ENCODE data around the gene KIRREL3.

DNA sequence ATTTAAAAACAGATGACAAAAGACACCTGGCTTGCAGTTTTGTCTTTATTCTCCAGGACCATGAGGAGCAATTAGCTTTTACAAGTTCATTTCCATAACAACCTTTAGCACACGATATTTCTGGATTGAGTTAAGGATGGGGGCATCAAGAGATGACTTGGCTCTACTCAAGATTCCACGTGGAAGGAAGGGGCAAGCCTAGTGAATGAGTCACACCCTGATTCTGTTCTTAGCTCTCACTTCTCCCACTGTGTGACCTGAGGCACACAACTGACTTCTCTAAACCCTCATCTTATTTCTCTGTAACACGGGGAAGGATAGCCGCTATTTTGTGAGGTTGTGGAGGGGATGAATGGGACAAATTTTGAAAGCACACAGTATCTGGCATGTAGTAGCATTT lies 185.5 kb downstream of the KIRREL3 start:
- TF ChIP-seq, protein P1, sequence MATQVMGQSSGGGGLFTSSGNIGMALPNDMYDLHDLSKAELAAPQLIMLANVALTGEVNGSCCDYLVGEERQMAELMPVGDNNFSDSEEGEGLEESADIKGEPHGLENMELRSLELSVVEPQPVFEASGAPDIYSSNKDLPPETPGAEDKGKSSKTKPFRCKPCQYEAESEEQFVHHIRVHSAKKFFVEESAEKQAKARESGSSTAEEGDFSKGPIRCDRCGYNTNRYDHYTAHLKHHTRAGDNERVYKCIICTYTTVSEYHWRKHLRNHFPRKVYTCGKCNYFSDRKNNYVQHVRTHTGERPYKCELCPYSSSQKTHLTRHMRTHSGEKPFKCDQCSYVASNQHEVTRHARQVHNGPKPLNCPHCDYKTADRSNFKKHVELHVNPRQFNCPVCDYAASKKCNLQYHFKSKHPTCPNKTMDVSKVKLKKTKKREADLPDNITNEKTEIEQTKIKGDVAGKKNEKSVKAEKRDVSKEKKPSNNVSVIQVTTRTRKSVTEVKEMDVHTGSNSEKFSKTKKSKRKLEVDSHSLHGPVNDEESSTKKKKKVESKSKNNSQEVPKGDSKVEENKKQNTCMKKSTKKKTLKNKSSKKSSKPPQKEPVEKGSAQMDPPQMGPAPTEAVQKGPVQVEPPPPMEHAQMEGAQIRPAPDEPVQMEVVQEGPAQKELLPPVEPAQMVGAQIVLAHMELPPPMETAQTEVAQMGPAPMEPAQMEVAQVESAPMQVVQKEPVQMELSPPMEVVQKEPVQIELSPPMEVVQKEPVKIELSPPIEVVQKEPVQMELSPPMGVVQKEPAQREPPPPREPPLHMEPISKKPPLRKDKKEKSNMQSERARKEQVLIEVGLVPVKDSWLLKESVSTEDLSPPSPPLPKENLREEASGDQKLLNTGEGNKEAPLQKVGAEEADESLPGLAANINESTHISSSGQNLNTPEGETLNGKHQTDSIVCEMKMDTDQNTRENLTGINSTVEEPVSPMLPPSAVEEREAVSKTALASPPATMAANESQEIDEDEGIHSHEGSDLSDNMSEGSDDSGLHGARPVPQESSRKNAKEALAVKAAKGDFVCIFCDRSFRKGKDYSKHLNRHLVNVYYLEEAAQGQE (IDR thresholded peaks at IDR 0.05; ENCODE audit: low read depth, low read length): no peak
- TF ChIP-seq, protein P2, sequence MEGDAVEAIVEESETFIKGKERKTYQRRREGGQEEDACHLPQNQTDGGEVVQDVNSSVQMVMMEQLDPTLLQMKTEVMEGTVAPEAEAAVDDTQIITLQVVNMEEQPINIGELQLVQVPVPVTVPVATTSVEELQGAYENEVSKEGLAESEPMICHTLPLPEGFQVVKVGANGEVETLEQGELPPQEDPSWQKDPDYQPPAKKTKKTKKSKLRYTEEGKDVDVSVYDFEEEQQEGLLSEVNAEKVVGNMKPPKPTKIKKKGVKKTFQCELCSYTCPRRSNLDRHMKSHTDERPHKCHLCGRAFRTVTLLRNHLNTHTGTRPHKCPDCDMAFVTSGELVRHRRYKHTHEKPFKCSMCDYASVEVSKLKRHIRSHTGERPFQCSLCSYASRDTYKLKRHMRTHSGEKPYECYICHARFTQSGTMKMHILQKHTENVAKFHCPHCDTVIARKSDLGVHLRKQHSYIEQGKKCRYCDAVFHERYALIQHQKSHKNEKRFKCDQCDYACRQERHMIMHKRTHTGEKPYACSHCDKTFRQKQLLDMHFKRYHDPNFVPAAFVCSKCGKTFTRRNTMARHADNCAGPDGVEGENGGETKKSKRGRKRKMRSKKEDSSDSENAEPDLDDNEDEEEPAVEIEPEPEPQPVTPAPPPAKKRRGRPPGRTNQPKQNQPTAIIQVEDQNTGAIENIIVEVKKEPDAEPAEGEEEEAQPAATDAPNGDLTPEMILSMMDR (IDR thresholded peaks at IDR 0.05): no peak
- TF ChIP-seq TEAD4 (IDR thresholded peaks at IDR 0.05; ENCODE audit: borderline replicate concordance, insufficient read depth): no peak
- TF ChIP-seq FOSL2 (IDR thresholded peaks at IDR 0.05; ENCODE audit: borderline replicate concordance, low read depth): peak; percentile 36; the same call in 1 of the 2 replicates
- no peak for TF ChIP-seq EZH2phosphoT487 (IDR thresholded peaks at IDR 0.05; ENCODE audit: borderline replicate concordance, low read depth)
- TF ChIP-seq, protein P3, sequence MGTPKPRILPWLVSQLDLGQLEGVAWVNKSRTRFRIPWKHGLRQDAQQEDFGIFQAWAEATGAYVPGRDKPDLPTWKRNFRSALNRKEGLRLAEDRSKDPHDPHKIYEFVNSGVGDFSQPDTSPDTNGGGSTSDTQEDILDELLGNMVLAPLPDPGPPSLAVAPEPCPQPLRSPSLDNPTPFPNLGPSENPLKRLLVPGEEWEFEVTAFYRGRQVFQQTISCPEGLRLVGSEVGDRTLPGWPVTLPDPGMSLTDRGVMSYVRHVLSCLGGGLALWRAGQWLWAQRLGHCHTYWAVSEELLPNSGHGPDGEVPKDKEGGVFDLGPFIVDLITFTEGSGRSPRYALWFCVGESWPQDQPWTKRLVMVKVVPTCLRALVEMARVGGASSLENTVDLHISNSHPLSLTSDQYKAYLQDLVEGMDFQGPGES (IDR thresholded peaks at IDR 0.05; ENCODE audit: low read depth, low read length): no peak
- TF ChIP-seq, protein P4, sequence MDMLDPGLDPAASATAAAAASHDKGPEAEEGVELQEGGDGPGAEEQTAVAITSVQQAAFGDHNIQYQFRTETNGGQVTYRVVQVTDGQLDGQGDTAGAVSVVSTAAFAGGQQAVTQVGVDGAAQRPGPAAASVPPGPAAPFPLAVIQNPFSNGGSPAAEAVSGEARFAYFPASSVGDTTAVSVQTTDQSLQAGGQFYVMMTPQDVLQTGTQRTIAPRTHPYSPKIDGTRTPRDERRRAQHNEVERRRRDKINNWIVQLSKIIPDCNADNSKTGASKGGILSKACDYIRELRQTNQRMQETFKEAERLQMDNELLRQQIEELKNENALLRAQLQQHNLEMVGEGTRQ (IDR thresholded peaks at IDR 0.05; ENCODE audit: borderline replicate concordance, low read depth, low read length): no peak
- no peak for TF ChIP-seq POLR2AphosphoS5 (IDR thresholded peaks at IDR 0.05; ENCODE audit: low read depth, low read length)

All from SK-N-SH (cell line).